GM23248 (cell line): ENCODE measurements around the gene SND1.

ENCODE experiments used
- EZH2 ChIP-seq: fragments of 200-600 bp; sonication (generic); IDR thresholded peaks from 2 replicates; pipeline ENCODE4 v1.6.1; 2018; ENCODE audit warnings: antibody characterized with exemption, mild to moderate bottlenecking; ENCODE audit not compliant: insufficient read depth, poor library complexity, severe bottlenecking
- EZH2phosphoT487 ChIP-seq: fragments of 200-600 bp; sonication (generic); IDR thresholded peaks from 2 replicates; pipeline ENCODE4 v1.6.1; 2018; ENCODE audit warnings: antibody characterized with exemption, moderate library complexity, mild to moderate bottlenecking, low read depth; ENCODE audit not compliant: insufficient read depth

DNA sequence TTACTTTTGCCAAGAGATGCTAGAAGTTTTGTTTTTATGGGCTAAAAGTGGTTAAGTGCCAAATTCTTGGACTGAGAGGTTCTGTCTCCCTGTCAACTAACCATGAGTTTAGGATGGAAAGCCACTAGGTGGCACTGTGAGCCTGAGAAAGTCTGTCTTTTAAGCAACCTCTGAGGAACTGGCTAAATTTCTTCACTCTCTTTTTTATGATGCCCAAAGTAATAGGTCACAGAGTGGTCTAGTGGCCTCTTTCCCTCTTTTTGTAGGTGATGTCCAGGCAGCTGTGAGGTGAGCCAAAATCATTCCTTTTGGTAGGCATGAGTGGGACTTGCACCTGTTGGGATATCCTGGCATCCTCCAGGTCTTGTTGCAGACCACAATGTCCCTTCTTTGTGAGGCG, 56.8 kb downstream of the SND1 start:
- TF ChIP-seq EZH2phosphoT487 (no peak), EZH2 (no peak)
